Kidney capillary endothelial cell (primary cell): Measurements from ENCODE around the gene HLA-E.
A peak's percentile ranks its signal among the peaks of the same experiment; 100 is the strongest.
"Not testable (repeated sequence)": the region's sequence is repeated elsewhere in the genome, so short reads cannot be mapped to it uniquely, and the experiment has no call there.

Source experiments
- DNase-seq: peaks from one replicate; pipeline ENCODE4 v3.0.0-alpha.2; 2018; ENCODE audit warnings: low spot score

The HLA-E gene

DNA sequence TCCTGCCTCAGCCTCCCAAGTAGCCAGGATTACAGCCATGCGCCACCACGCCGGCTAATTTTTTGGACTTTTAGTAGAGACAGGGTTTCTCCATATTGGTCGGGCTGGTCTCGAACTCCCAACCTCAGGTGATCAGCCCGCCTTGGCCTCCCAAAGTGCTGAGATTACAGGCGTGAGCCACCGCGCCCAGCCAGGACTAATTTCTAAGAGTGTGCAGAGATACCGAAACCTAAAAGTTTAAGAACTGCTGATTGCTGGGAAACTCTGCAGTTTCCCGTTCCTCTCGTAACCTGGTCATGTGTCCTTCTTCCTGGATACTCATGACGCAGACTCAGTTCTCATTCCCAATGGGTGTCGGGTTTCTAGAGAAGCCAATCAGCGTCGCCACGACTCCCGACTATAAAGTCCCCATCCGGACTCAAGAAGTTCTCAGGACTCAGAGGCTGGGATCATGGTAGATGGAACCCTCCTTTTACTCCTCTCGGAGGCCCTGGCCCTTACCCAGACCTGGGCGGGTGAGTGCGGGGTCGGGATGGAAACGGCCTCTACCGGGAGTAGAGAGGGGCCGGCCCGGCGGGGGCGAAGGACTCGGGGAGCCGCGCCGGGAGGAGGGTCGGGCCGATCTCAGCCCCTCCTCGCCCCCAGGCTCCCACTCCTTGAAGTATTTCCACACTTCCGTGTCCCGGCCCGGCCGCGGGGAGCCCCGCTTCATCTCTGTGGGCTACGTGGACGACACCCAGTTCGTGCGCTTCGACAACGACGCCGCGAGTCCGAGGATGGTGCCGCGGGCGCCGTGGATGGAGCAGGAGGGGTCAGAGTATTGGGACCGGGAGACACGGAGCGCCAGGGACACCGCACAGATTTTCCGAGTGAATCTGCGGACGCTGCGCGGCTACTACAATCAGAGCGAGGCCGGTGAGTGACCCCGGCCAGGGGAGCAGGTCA, at the start of gene HLA-E:
Gene HLA-E (plus strand): TSS at position 429 of the 945 bp plus-strand sequence. CDS start 23 bp downstream, at position 452.
- peak; percentile 98 for DNase-seq

DNA sequence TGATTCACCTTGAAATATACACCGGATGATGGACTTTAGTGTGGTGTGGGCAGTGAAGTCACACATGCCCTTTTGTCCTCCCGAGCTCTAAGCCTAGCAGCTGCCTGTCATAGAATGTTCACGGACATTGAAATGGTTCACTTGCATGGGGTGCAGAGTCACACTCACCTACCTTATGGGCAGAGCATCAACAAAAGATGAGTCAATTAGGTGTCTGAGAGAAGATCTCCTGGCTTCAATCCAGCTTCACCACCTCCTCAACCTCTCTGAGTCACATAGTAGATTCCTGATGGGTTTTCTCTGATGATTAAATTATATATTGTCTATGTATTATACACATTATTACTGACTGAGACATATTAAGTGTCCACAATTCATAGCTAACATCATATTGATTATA, 48.1 kb upstream of the HLA-E start:
- DNase-seq, result no peak

DNA sequence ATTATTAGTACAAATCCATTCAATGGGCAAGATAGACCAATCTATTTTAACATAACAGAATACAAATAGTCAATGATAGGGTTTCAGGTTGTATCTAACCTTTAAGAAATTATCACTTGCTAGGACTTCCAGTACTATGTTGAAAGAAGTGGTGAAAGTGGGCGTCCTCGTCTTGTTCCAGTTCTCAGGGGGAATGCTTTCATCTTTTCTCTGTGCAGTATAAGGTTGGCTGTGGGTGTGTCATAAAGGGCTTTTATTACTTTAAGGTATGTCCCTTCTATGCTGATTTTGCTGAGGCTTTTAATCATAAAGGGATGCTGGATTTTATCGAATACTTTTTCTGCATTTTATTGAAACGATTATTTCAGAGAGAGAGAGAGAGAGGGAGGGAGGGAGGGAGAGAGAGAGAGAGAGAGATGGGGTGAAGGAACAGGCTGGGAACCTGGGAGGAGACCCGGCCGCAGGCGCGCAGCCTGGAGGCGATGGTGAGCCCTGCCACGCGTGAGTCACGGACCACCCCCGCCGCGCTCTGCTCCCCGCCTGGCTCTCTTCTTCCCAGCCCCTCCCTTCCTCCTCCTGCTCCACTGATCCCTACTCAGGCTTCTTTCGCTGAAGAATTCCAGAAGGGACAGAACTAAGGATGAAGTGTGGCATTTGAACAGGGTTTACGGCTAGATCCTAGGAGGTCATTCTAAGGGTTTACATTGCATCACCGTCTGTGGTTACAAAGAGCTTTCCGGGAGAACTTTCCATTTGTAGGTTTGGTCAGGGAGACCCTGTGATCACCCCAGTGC, 45.5 kb upstream of the HLA-E start:
- no peak for DNase-seq

GRCh38 chr6:30444451-30444742, 44.9 kb upstream of the HLA-E start:
- DNase-seq, result no peak

- no peak for DNase-seq
Observed at GRCh38 chr6:30446259-30446658, 43.0 kb upstream of the HLA-E start.

- DNase-seq, result no peak
Observed at GRCh38 chr6:30447237-30447636, 42.1 kb upstream of the HLA-E start.

GRCh38 chr6:30450548-30450908, 38.8 kb upstream of the HLA-E start:
- DNase-seq, result no peak

GRCh38 chr6:30450909-30451841, 38.1 kb upstream of the HLA-E start:
- DNase-seq, result no peak

GRCh38 chr6:30452736-30453507, 36.4 kb upstream of the HLA-E start:
- DNase-seq, result no peak

DNA sequence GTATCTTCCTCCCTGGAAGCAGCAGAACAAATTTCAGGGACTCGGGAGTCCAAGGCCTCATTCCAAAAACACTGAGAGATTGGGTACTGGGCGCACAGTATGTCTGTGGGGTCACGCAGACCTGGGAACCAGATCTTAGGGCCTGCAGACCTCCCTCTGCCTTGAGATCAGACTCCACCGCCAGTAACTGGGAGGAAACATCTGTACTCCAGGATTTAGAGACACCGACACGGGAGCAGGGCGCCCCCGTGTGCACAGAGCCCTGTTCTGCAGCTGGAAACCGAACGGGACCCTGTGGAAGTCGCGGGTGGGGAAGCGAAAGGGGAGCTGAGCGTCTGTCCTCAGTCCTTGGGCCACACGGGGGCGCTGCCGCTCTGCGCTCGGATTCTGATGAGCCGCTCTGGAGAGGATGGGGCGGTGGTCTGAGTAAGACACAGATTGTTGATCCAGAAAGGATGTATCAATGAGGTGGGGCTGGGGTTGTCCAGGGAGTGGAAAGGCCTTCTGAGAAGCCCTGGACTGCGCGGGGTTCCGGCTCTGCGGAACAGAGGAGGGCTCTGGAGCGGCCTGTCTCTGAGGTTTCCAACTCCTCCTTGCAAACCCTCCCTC, 35.7 kb upstream of the HLA-E start:
- peak; percentile 89 for DNase-seq

GRCh38 chr6:30459145-30459544, 30.2 kb upstream of the HLA-E start:
- no peak for DNase-seq

DNA sequence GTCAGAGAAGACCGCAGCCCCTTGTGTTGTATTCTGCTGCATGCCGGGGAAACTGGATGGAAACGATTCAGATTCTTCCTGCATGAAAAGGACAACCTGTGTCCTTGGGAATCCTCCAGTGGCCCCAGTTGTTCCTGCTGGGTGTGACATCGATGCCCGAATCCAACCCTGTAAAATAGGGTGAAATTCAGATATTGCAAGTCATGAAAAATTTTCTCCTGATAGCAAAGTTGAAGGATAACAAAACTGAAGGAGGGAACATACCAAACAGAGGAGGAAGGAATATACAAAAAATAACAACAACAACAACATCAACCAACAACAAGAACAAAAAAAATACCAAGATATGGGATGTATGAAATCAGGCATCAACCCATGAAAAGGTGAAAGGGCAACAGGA, 28.3 kb upstream of the HLA-E start:
- no peak for DNase-seq

- DNase-seq, result no peak
Observed at GRCh38 chr6:30462482-30462881, 26.8 kb upstream of the HLA-E start.

- DNase-seq, result no peak
Observed at GRCh38 chr6:30463242-30463641, 26.1 kb upstream of the HLA-E start.

GRCh38 chr6:30463651-30464618, 25.4 kb upstream of the HLA-E start:
- DNase-seq, result no peak

DNA sequence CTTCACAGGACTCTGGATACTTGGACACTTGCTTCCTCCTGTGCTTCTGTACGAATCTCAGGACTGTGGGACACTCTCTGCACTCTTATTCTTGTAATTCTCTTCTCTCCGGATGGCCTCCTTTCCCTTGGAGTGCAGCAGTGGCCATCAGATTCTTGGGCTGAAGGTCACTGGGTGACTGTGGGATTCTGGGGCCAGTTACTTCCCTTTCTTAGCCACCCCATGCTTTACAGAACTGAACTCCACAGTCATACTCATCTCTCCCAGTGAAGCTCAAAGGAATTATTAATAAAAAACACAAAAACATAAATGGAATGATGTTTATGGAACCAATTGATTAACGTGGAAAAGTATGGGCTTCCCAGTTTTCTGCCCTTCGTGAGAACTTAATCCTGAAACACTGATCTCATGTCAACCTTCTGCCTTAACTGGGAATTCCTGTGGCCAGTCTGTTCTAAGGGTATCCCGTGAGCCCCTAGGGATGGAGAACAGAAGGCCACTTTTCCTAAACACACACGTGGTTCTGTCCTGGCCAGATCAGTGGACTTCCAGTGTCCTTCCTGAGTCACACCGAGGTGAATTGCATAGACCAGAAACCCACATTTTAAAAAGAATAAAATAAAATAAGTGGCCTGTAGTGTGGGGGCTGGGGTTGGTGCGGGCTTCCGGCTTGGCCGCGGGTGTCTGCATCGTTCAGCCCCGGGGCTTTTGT, 23.6 kb upstream of the HLA-E start:
- no peak for DNase-seq

DNA sequence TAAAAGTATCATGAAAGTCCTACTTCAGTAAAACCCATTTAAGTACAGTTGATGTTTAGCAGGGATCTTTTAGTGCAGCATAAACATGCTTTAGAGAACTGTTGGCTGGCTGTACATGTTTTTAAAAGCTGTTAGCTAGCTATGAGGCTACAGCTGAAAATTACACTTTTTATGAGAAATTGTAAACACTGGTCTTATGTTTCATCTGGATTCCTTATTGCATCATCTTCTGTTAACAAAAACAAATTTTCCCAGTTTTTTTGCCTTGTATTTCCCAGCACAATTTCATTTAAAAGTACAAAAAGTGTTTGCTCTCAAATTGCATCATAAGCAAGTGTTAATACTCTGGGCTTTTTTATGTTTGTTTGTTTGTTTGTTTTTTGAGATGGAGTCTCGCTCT, 18.3 kb upstream of the HLA-E start:
- DNase-seq, result no peak

GRCh38 chr6:30475116-30475515, 14.2 kb upstream of the HLA-E start:
- DNase-seq, result not testable (repeated sequence)

- no peak for DNase-seq
Observed at GRCh38 chr6:30480536-30481156, 8.7 kb upstream of the HLA-E start.
